GM18517 (cell line): ENCODE measurements around the gene PSMD14.
"Not testable (repeated sequence)": the region's sequence is repeated elsewhere in the genome, so short reads cannot be mapped to it uniquely, and the experiment has no call there.

Experiments used
- ATAC-seq: cut with Tn5 transposase; IDR thresholded peaks from one replicate; pipeline ENCODE4 v1.9.1; 2021; ENCODE audit warnings: mild to moderate bottlenecking, moderate library complexity; ENCODE audit not compliant: unreplicated experiment

The PSMD14 gene

DNA sequence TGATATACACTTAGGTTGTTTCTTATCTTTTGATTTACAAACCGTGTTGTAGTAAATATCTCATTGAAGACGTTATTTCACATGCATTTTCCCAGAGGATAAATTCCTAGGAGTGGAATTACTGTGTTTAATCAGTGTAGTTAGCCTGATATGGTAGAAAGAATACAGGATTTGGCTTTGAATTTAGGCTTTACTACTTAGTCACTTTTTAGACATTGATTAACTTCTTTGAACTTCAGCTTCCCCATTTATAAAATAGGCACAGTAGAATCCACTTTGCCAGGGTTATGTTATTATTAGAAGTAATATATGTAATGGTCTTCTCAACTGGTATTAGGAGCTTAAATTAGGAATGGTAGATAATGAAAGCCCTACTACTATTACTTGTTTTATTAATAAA is 27.4 kb downstream of the PSMD14 start:
- no peak for ATAC-seq

- ATAC-seq, result no peak
These were observed 29.0 kb downstream of the PSMD14 start for GRCh38 chr2:161337247-161337646.

- ATAC-seq, result not testable (repeated sequence)
These were observed 31.3 kb downstream of the PSMD14 start for GRCh38 chr2:161339532-161339931.

- not testable (repeated sequence) for ATAC-seq
These were observed 32.7 kb downstream of the PSMD14 start for GRCh38 chr2:161340930-161341413.

GRCh38 chr2:161343235-161343634 is 35.0 kb downstream of the PSMD14 start:
- ATAC-seq, result no peak

GRCh38 chr2:161344692-161345091 is 36.5 kb downstream of the PSMD14 start:
- ATAC-seq, result no peak

DNA sequence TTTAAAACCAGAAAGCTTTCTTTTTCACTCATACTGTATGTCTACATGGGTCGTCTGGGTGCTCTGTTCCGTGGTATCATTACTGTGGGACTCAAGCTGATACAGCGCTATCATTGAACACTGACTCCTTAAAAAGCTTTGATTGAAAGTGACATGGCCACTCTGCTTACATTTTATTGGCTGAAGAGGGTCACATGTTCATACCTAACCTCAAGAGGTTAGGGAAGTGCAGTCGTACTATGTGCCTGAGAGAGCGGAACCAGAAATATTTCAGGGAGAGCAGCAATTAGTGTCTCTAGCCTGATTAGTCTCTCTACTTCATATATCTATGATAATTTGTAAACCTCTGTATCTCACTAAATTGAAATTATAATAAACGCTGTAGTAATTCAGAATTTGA is 43.5 kb downstream of the PSMD14 start:
- ATAC-seq, result no peak

DNA sequence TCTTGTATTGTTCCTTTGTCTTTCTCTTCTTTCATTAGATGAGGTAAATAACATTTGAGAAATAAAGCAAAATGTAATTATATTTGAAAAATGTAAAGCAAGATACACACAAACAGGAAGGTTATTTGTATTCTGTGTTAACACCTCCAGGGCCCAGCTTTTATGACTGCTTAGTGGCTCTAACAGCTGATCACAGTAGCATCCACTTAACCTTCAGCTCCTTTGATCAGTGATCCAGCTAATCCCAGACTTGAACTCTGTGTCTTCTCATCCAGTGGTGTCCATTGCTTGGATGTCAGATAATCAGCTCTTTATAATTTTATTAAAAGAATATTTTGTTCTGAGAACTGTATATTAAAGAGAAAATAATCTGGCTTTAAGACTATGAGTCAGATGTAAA is 44.5 kb downstream of the PSMD14 start:
- no peak for ATAC-seq

DNA sequence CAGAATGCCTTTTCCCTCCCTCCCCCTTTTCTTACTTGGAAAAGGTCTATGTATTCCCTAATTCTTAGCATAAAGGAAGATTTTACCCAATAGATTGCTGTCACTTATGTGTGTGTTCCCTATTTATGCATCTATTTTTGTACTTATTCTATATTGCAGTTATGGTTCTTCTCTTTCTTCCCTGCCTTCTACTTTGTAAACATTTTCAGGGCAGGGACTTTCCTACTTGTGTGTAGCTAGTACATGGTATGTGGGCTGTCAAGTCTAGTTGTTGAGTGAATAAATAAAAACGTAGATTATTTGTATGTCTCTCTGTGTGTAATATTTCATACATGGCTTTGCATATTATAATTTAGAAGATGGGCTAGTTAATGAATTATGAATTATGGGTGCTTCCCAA is 45.3 kb downstream of the PSMD14 start:
- ATAC-seq, result no peak

- no peak for ATAC-seq
These were observed 45.9 kb downstream of the PSMD14 start for GRCh38 chr2:161354106-161354505.

DNA sequence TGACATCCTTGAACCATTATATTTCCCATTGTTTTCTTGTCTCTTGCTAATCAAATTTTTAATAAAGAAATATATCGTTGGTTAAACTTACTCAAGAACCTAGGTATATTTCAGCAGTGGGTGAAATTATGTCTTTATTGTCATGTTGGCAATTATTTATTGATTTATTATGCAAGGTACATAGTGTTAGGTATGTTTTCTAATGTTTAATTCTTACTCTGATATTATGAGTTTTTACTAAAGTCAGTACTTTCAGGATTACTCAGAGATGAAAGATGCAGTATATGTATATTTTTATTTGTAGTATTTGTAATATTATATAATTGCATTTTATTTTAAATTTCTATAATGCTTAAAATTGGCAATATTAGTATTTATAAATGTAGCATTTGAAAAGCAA is 46.9 kb downstream of the PSMD14 start:
- no peak for ATAC-seq

GRCh38 chr2:161355983-161356382 is 47.8 kb downstream of the PSMD14 start:
- no peak for ATAC-seq

- ATAC-seq, result no peak
These were observed 48.9 kb downstream of the PSMD14 start for GRCh38 chr2:161357097-161357496.

- no peak for ATAC-seq
These were observed 50.6 kb downstream of the PSMD14 start for GRCh38 chr2:161358838-161359237.

- ATAC-seq, result not testable (repeated sequence)
These were observed 52.0 kb downstream of the PSMD14 start for GRCh38 chr2:161360095-161360654.

DNA sequence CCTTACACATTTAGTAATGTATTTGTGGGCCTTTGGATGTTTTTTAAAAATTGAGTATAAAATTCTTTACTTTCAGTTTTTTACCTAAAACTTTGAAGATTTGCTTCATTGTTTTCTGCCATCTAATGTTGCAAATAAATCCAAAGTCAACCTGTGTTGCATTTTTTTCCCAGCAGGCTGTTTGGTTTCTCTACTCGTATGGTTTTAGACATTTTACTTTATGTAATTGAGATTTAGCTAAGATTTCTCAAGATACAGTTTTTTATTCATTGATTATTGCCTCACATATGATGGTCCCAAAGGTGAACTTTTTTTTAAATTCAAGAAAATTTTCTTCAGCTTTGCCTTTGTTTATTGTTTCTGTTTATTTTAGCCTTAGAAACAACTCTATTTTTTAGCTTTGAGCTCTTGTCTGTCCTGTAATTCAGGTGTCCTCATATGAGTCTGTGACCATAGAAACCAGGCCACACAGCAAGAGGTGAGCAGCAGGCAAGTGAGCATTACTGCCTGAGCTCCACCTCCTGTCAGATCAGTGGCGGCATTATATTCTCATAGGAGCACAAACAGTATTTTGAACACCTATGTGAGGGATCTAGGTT is 54.4 kb downstream of the PSMD14 start:
- no peak for ATAC-seq

DNA sequence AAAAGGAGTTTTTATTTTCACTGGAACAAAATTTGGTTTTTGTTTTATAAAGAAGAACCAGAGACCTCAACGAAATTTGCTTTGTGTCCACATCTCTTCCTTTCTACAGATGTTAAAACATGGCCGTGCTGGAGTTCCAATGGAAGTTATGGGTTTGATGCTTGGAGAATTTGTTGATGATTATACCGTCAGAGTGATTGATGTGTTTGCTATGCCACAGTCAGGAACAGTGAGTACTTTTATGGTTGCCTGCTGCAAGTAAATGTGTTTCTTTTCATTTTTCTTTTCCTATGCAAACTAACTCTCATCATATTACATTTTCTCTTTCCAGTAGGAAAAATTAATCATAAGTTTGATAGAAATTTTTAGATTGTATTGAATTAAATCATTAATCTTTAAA is 59.5 kb downstream of the PSMD14 start:
- ATAC-seq, result no peak

DNA sequence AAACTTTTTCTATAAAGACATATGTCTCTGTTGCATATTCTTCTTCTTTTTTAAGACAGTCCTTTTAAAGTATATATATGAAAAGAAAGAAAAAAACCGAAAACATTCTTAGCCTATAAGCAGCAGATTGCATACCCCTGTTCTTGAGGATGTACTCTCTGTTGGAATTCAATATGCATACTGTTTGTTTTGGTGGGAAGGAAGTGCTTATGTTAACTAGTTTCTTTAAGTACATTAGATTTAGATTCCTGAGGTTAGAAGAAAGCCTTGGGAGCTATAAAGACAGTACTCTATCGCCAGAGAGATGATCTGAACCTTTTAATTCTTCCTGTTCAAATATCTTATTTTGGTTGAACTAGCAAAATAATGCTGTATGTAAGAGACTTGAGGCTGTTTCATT is 61.1 kb downstream of the PSMD14 start:
- no peak for ATAC-seq

GRCh38 chr2:161370981-161371380 is 62.8 kb downstream of the PSMD14 start:
- no peak for ATAC-seq

DNA sequence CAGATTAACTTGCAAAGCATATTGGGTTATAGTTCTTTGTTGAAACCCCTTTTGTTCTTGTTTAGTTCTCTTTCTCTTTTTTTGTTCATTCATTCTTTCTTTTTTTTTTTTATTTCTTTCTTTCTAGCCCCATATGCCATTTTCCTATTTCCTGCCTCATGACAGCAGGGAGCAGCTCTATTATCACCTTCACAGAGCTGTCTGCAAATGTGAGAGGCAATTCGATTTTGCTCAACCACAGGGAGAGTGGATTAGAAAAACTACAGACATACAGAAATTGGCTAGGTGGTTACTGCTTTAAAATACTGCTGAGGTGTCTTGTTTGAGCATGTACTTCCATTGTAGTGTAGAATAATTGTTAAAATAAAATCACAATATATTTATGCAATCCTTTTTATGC is 63.6 kb downstream of the PSMD14 start:
- ATAC-seq, result no peak

- no peak for ATAC-seq
These were observed 65.7 kb downstream of the PSMD14 start for GRCh38 chr2:161373942-161374341.

GRCh38 chr2:161374446-161374845 is 66.2 kb downstream of the PSMD14 start:
- no peak for ATAC-seq

DNA sequence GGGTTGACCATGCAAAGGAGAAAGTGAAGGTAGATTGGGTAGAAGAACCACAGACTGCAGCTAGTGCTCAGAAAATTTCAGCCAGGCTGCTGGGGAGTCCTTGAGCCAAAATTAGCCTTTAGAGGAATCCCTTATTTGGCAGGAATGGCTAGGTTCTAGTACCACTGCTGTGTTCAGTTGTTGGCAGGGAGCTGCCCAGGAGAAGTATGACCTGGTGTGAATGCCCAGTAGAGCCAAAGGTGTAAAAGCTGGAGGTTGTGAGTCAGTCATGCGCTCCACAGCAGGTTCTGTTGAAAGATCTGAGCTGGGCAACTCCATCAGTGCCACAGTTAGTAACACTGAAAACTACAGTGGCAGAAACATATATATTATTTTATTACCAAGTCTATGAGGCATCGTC is 71.5 kb downstream of the PSMD14 start:
- ATAC-seq, result no peak
